Ectodermal cell (in vitro differentiated cells): ENCODE measurements around the gene PCGF3.
"Not testable (repeated sequence)": the region's sequence is repeated elsewhere in the genome, so short reads cannot be mapped to it uniquely, and the experiment has no call there.

ENCODE experiments used
- H3K27ac ChIP-seq: 2 replicates; pipeline ENCODE4 v1.7.0; 2013; ENCODE audit warnings: mild to moderate bottlenecking, low read depth, low read length; ENCODE audit not compliant: insufficient read depth, poor library complexity, severe bottlenecking
- H3K27me3 ChIP-seq: 2 replicates; pipeline ENCODE4 v1.7.0; 2013; ENCODE audit warnings: mild to moderate bottlenecking, low read length; ENCODE audit not compliant: insufficient read depth, control insufficient read depth, poor library complexity, severe bottlenecking
- H3K36me3 ChIP-seq: one replicate; pipeline ENCODE4 v1.7.0; 2013; ENCODE audit warnings: low read length; ENCODE audit not compliant: control insufficient read depth, insufficient read depth
- H3K4me1 ChIP-seq: one replicate; pipeline ENCODE4 v1.7.0; 2013; ENCODE audit warnings: low read length; ENCODE audit not compliant: control insufficient read depth, insufficient read depth
- H3K4me3 ChIP-seq: 2 replicates; pipeline ENCODE4 v1.7.0; 2013; ENCODE audit warnings: low read depth, low read length, control low read depth; ENCODE audit not compliant: insufficient read depth
- H3K9me3 ChIP-seq: 2 replicates; pipeline ENCODE4 v1.7.0; 2013; ENCODE audit warnings: mild to moderate bottlenecking, low read length, moderate library complexity; ENCODE audit not compliant: control insufficient read depth
- WGBS, 2 experiments: methylation state at CpG; one replicate each; pipeline ENCODE4 v1.1.7; 2013; ENCODE audit warnings: missing lambda C conversion rate in 2 of 2; 5-methylcytosine and 5-hydroxymethylcytosine counted together

Gene PCGF3

DNA sequence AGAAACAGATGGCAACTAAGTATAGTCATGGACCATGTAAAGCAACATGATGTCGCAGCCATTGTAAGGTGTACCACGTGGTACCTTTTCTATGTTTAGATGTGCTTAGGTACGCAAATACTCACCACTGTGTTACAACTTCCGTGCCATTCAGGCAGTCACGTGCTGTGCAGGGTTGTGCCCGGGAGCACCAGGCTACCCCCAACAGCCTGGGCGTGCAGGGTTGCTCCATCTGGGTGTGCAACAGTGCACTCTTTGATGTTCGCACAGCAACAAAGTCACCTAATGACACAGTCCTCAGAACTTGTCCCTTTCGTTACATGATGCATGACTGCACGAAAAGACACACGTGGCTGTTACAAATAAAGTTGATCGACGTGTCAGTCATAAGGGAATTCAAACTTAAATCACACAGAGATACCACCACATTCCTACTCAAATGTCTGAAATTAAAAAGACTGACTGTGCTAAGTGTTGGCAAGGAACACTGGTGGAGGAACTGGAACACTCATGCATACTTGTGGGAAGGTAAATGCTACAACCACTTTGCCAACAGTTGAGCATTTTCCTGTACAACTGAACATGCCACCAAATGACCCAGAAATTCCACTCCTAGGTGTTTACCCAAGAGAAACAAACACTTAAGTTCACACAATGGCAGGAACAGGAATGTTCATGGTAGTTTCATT is 95.9 kb downstream of the PCGF3 start:
- 90 to 92% methylated on average over 13 of the region's 13 CpGs for WGBS, 2 experiments
- H3K9me3 ChIP-seq: no peaks in the 10 kb centered on the region
- no peak overlapping the region for H3K27ac ChIP-seq
- no peaks in the 10 kb centered on the region for H3K36me3 ChIP-seq
- H3K27me3 ChIP-seq: peaks cover 17% of the 10 kb centered on the region
- H3K4me1 ChIP-seq: no peaks in the 10 kb centered on the region
- H3K4me3 ChIP-seq: no peak overlapping the region

DNA sequence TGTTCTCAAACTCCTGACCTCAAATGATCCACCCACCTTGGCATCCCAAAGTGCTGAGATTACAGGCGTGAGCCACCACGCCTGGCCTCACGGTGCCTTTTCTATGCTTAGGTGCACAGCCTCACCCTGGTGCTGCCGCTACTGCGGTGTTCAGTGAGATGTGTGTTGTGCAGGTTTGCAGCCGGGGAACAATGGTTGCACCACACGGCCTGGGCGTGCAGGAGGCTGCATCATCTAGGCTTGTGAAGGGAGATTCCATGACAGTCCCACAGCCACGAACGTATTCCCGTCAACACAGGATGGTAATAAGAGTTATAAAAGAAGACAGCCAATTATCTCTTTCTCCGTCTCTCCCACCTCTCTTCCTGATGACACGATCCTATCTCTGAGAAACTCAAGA is 98.3 kb downstream of the PCGF3 start:
- Histone ChIP-seq H3K27me3 (peaks cover 9% of the 10 kb centered on the region), H3K36me3 (no peaks in the 10 kb centered on the region), H3K4me1 (no peaks in the 10 kb centered on the region), H3K4me3 (no peak overlapping the region), H3K27ac (no peak overlapping the region), H3K9me3 (no peaks in the 10 kb centered on the region)
- 94 to 95% methylated on average over 13 of the region's 13 CpGs for WGBS, 2 experiments

GRCh38 chr4:804804-805203 is 99.2 kb downstream of the PCGF3 start:
- Histone ChIP-seq H3K27me3 (peaks cover 17% of the 10 kb centered on the region), H3K9me3 (no peaks in the 10 kb centered on the region), H3K36me3 (no peaks in the 10 kb centered on the region), H3K4me3 (no peak overlapping the region), H3K4me1 (no peaks in the 10 kb centered on the region), H3K27ac (no peak overlapping the region)
- 95% methylated on average over 44 of the region's 44 CpGs for WGBS, 2 experiments

DNA sequence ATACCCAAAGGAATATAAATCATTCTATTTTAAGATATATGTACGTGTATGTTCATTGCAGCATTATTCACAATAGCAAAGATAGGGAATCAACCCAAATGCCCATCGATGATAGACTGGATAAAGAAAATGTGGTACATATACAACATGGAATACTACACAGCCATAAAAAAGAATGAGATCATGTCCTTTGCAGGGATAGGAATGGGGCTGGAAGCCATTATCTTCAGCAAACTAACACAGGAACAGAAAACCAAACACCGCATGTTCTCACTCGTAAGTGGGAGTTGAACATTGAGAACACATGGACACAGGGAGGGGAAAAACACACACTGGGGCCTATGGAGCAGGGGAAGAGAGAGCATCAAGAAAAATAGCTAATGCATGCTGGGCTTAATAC is 101.3 kb downstream of the PCGF3 start:
- WGBS, 2 experiments: 90 to 93% methylated on average over 3 to 4 of the region's 4 CpGs
- not testable (repeated sequence) for H3K9me3 ChIP-seq, H3K4me3 ChIP-seq, H3K4me1 ChIP-seq, H3K27ac ChIP-seq, H3K36me3 ChIP-seq
- peaks cover 24% of the 10 kb centered on the region for H3K27me3 ChIP-seq

- Histone ChIP-seq H3K27me3 (peaks cover 30% of the 10 kb centered on the region), H3K4me1 (no peaks in the 10 kb centered on the region), H3K36me3 (no peaks in the 10 kb centered on the region), H3K27ac (no peak overlapping the region), H3K9me3 (no peaks in the 10 kb centered on the region), H3K4me3 (no peak overlapping the region)
- 79% methylated on average over 5 of the region's 5 CpGs for WGBS, 2 experiments
Measured at GRCh38 chr4:807792-808191, 102.2 kb downstream of the PCGF3 start.

- H3K4me3 ChIP-seq: no peak overlapping the region
- no peak overlapping the region for H3K27ac ChIP-seq
- no peaks in the 10 kb centered on the region for H3K36me3 ChIP-seq
- WGBS, 2 experiments: 91% methylated on average over 30 of the region's 30 CpGs
- no peaks in the 10 kb centered on the region for H3K4me1 ChIP-seq
- H3K27me3 ChIP-seq: peaks cover 43% of the 10 kb centered on the region
- H3K9me3 ChIP-seq: no peaks in the 10 kb centered on the region
Measured at GRCh38 chr4:808860-809570, 103.4 kb downstream of the PCGF3 start.

DNA sequence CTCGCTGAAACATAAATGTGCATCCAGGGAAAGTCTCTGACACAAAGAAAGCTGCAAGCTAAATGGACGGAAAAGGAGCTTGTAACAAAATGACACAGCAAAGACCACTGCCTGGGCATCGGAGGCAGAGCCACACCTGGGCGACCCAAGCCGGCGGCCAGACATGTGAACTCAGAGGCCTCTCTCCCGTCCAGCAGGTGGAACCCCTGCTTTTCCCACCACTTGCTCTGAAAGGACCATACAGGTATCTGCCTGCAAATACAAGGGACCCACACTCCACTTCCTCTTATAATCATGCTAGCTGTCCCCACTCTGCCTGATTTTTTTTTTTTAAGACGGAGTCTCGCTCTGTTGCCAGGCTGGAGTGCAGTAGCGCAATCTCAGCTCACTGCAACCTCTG is 108.3 kb downstream of the PCGF3 start:
- no peaks in the 10 kb centered on the region for H3K4me1 ChIP-seq
- H3K36me3 ChIP-seq: no peaks in the 10 kb centered on the region
- H3K4me3 ChIP-seq: no peak overlapping the region
- WGBS, 2 experiments: 60 to 66% methylated on average over 10 of the region's 10 CpGs
- H3K27me3 ChIP-seq: peaks cover 87% of the 10 kb centered on the region
- H3K9me3 ChIP-seq: no peaks in the 10 kb centered on the region
- H3K27ac ChIP-seq: no peak overlapping the region

DNA sequence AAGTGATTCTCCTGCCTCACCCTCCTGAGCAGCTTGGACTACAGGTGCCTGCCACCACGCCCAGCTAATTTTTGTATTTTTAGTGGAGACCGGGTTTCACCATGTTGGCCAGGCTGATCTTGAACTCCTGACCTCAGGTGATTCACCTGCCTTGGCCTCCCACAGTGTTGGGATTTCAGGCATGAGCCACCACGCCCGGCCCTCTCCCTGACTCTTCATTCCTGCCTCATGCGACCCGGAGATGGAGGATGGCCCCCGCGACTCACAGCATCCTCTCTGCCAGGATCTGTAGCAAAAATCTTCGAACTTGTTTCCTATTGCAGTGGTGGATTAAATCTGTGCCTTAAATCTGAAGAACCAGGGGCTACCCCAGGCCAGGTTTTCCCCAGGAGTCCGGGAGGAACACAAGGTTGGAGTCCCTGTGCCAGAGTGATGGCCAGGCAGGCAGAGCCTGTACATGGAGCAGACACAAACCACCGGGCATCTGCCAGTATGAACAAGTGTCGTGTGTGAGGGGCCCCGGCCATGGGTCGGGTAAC is 108.7 kb downstream of the PCGF3 start:
- 82 to 85% methylated on average over 14 of the region's 14 CpGs for WGBS, 2 experiments
- H3K27me3 ChIP-seq: peaks cover 87% of the 10 kb centered on the region
- H3K4me3 ChIP-seq: no peak overlapping the region

GRCh38 chr4:815464-816146 is 110.0 kb downstream of the PCGF3 start:
- no peaks in the 10 kb centered on the region for H3K9me3 ChIP-seq
- no peak overlapping the region for H3K27ac ChIP-seq
- no peak overlapping the region for H3K4me3 ChIP-seq
- H3K36me3 ChIP-seq: no peaks in the 10 kb centered on the region
- H3K4me1 ChIP-seq: no peaks in the 10 kb centered on the region
- WGBS, 2 experiments: 67 to 68% methylated on average over 10 to 11 of the region's 11 CpGs
- peaks cover 96% of the 10 kb centered on the region for H3K27me3 ChIP-seq

More for the DNA sequence above, 108.7 kb downstream of the PCGF3 start:
- Histone ChIP-seq H3K27ac (no peak overlapping the region), H3K4me1 (no peaks in the 10 kb centered on the region), H3K36me3 (no peaks in the 10 kb centered on the region), H3K9me3 (no peaks in the 10 kb centered on the region)
